AG10803 (cell line): ENCODE measurements around the gene FAM3D.
"Not testable (repeated sequence)": the region's sequence is repeated elsewhere in the genome, so short reads cannot be mapped to it uniquely, and the experiment has no call there.

Source experiments
- DNase-seq: peaks from one replicate; pipeline ENCODE4 v3.0.0; 2010; ENCODE audit warnings: low read depth
- H3K4me3 ChIP-seq: 2 replicates; pipeline ENCODE4 v1.5.1; 2011; ENCODE audit warnings: mild to moderate bottlenecking, low read length, control low read depth
- CTCF ChIP-seq: conservative IDR thresholded peaks from 2 replicates; pipeline ENCODE4 v1.5.1; 2011; ENCODE audit warnings: mild to moderate bottlenecking, low read length, control low read depth, inconsistent platforms

The FAM3D gene

GRCh38 chr3:58704745-58705144, 38.2 kb upstream of the FAM3D start:
- no peak for DNase-seq
- no peak overlapping the region for H3K4me3 ChIP-seq
- TF ChIP-seq CTCF = no peak

- DNase-seq, H3K4me3 ChIP-seq: not testable (repeated sequence)
Measured at GRCh38 chr3:58704304-58704703, 37.7 kb upstream of the FAM3D start.

GRCh38 chr3:58698246-58698645, 31.7 kb upstream of the FAM3D start:
- no peak for TF ChIP-seq CTCF
- no peak overlapping the region for H3K4me3 ChIP-seq
- DNase-seq = no peak

- TF ChIP-seq CTCF = no peak
- no peak for DNase-seq
- no peak overlapping the region for H3K4me3 ChIP-seq
Measured at GRCh38 chr3:58697561-58697960, 31.0 kb upstream of the FAM3D start.

- not testable (repeated sequence) for H3K4me3 ChIP-seq, DNase-seq
Measured at GRCh38 chr3:58696813-58697212, 30.2 kb upstream of the FAM3D start.

GRCh38 chr3:58696093-58696492, 29.5 kb upstream of the FAM3D start:
- no peak overlapping the region for H3K4me3 ChIP-seq
- no peak for DNase-seq
- no peak for TF ChIP-seq CTCF

GRCh38 chr3:58695284-58695683, 28.7 kb upstream of the FAM3D start:
- not testable (repeated sequence) for H3K4me3 ChIP-seq, DNase-seq

GRCh38 chr3:58693940-58694850, 27.6 kb upstream of the FAM3D start:
- no peak for DNase-seq
- no peak overlapping the region for H3K4me3 ChIP-seq
- no peak for TF ChIP-seq CTCF

GRCh38 chr3:58692484-58692883, 25.9 kb upstream of the FAM3D start:
- no peak for DNase-seq
- TF ChIP-seq CTCF = no peak
- H3K4me3 ChIP-seq = no peak overlapping the region
